HG02981 (cell line): ENCODE results near the gene SPTBN1.
A peak's percentile ranks its signal among the peaks of the same experiment; 100 is the strongest.

ENCODE experiments used
- ATAC-seq: cut with Tn5 transposase; IDR thresholded peaks from one replicate; pipeline ENCODE4 v1.9.1; 2021; ENCODE audit warnings: mild to moderate bottlenecking, moderate library complexity; ENCODE audit not compliant: unreplicated experiment

The SPTBN1 gene

DNA sequence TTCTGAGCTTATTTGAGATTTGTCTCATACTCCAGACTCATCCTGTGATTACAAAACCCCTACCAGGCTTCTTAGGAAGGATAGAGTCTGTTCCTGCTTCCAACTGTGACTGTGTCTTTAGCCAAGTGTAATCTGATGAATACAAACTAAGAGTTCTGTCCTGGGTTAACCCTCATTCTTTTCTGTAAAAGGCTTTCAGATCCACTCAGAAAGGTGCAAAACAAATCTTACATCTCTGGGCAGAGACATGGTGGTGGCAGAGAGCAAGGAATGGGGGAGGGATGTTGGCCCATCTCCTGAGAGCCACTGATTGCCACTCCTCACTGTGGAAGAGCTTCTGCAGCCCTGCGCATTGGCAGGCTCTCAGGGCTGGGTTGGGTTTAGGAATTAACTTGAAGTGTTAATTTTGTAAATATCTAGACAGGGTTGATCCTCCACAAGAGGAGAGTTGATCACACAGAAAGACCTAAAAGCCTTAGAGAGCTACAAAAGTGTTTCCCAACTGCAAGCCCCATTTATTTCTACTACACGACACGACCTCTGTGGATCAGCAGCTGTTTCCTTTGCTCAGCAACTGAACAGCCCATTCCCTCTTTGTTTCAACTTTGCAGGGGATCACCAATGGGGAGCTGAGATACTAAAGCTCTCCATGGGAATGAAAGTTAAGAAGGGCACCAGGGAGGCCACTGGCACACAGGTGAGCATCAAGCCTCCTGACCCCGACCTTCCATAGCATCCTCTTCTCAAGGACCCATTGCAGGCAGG, 23.7 kb upstream of the SPTBN1 start:
- ATAC-seq = no peak

DNA sequence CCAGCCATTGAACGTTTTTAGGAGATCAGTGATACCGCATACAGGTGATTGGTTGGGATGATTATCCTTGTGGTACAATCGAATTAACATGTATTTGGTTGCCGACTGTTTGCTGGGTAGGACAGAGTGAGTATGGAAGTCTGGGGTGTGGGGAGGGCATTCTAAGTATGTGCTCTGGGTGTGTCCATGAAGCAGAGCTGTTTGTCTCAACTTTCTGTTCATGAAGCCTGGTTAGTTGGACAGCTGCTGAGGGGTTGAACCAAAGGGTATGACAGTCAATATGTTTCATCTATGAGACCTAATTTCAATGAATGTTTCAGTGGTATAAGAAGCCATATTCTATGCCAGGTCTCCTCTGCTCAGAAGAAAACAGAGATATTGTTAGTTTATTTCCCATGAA, 21.9 kb upstream of the SPTBN1 start:
- no peak for ATAC-seq

GRCh38 chr2:54434711-54435110, 21.4 kb upstream of the SPTBN1 start:
- no peak for ATAC-seq

GRCh38 chr2:54435325-54436226, 20.6 kb upstream of the SPTBN1 start:
- ATAC-seq = no peak

DNA sequence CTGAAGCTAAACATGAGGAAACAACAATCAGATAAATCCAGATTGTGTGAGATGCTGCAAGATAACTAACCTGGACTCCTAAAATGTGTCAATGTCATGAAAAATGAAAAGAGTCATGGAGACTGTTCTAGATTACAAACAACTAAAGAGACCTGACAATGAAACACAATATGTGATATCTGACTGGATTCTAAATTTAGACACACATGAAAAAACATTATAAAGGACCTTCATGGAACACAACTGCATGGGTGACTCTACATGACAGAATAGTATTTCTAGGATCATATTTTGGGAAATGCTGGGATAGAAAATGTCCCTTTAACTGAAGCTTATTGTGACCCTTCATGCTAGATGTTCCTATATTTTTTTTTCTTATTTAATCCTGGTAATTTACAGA, 18.5 kb upstream of the SPTBN1 start:
- no peak for ATAC-seq

DNA sequence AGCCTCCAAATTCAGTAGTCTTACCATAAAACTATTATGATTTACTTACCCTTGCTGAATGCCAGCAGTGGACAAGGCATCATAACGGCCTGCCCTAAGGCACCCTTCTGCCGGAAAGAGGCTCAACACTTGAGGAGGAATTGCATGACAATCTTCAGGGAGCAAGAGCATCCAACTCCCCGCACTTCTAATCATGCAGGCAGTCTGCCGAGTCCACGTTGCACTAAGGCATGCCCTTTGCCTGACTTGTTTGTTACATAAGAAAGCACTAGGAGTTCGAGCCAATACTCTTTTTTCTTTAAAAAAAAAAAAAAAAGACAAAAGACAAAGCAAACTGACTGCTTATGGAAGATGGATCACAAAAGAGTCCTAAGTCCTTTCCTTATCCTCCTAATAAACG, 17.9 kb upstream of the SPTBN1 start:
- ATAC-seq = no peak

GRCh38 chr2:54439582-54439981, 16.5 kb upstream of the SPTBN1 start:
- ATAC-seq = no peak

GRCh38 chr2:54440050-54440449, 16.1 kb upstream of the SPTBN1 start:
- ATAC-seq = no peak

DNA sequence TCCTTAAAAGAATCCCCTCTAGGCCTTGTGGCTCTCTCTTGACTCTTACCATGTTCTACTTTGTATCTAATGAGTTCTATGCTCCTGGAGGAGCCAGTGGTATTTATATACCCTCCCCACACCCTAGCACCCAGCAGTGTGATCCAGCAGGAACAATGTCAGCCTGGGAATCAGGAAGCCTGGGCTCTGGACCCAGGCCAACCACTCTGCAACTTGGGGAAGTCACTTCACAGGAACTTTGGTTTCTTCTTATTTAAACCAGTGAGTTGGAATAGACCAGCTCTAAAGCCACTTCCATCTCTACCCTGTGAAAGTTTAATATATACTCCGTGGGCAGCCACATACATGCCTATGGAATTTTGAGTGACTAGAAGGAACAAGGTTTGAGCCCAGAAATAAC, 11.6 kb upstream of the SPTBN1 start:
- no peak for ATAC-seq

- ATAC-seq = no peak
Observed at GRCh38 chr2:54446122-54446521, 10.0 kb upstream of the SPTBN1 start.

DNA sequence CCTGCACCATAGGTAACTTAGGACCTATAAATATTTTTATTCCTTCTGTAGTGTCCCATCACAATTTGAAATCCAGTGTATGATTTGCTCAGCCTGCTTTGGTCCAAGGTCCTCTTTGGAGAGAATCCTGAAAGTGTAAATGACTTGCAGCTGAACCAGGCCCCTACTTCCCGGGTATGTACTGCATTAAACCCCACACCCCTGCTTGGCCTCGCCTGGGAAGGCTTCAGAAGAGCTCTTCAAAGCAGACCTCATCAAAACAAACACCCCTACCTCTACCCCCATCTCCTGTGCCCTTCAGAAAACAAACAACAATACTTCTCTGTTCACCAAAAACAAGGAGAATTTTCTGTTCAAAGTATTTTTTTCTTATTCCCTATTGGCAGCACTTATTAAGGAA, 9.5 kb upstream of the SPTBN1 start:
- no peak for ATAC-seq

GRCh38 chr2:54454548-54455130, 1.5 kb upstream of the SPTBN1 start:
- ATAC-seq = no peak

DNA sequence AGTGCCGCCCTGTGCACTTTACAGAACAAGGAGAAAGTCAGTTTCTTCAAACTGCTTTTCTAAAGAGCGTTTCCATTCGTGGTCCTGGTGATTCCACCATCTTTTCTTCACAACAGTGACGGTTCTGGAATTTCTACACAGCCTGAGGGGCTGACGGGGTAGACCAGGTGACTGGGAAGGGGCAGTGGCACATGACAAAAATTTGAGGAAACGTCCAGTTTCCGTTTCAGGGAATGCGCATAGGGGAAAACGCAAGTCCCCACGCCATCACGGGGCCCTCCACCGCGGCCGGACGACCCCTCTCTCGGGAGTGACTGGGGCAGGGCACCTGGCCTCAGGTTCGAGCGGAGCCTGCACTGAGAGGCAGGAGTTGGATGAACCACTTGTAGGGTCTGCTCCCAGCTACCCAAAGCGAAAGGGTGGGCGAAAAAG, 980 bp upstream of the SPTBN1 start:
- ATAC-seq = no peak

DNA sequence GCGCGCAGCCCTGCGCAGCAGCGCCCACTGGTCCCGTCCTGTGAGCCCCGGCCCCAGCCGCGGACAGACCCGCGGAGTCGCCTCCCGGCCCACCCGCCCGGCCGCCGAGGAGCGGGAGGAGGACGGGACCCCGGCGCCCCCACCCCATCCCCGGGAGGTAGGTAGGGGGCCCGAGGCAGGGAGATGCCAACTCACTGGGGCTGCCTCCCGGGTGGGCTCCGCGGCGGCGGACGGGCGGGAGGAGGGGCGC, 160 bp downstream of the SPTBN1 start:
- ATAC-seq = peak; percentile 35

DNA sequence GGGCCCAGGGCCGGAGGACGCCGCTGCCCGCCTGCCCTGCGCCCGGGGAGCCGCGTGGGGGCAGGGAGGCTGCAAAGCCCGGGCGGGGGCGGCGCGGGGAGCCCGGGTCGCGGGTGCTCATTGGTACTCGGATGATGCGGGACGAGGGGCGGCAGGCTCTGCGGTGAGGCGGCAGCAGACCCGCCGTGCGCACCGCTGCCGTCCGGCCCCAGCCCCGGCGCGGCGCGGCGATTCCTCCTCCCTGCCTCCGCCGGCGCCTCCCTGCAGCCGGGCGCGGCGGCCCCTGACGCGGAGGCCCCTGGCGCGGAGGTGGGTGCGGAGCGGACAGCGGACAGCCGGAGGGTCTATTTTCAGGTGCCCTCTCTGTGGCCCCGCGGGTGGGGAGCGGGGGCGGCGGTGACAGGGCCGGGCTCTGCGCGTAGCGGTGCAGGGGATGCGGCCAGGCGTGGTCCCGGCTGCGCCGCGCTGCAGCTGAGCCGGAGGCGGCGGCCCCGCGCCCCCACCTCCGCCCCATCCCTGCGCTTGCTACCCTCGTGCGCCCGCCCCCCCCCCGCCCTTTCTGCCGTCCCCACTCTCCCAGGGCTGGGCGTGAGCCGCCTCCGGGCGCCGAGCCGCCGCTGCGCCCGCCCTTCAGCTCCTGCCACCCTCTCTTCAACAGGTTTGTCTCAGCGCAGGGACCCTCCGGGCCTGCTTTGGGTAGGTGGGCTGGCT, 640 bp downstream of the SPTBN1 start:
- ATAC-seq = peak; percentile 39

GRCh38 chr2:54457323-54458023, 1.3 kb downstream of the SPTBN1 start:
- ATAC-seq = no peak

- no peak for ATAC-seq
Observed at GRCh38 chr2:54459037-54459441, 2.9 kb downstream of the SPTBN1 start.

DNA sequence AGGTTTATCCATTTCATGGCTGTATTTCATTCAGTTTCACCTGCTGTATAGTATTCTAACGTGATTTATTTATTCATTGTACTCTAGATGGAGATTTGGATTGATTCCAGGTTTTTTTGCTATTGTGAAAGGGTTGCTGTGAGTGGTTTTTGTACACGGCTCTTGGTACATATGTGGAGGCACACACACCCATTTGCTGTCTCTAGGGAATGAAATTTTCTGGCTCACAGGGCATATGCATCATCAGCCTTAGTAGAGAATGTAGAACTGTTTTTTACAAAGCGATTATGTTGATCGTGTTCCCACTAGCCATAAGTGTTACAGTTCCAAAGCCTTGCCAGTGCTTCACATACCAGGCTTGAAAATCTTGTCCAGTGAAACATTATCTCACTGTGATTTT, 5.1 kb downstream of the SPTBN1 start:
- no peak for ATAC-seq

- ATAC-seq = no peak
Observed at GRCh38 chr2:54464341-54464740, 8.2 kb downstream of the SPTBN1 start.

GRCh38 chr2:54465143-54465542, 9.0 kb downstream of the SPTBN1 start:
- no peak for ATAC-seq

DNA sequence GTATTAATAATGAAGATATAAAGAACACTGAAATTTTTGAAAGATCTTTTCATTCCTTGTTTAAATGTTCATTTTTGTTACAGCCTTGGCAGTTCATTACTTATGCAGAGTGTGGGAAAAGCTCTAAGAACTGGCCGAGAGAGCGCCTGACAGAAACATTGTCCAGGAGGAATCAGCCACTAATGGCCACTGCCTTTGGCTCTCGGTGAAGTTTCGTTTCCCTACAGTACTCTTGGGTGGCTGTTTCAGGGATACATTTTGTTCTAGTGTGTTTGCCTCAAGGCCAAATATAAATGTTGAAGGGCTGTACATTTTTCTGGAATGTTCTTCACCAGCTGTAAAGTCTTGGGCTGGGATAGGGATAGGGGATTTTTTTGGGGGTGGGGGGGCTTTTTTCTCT, 10.7 kb downstream of the SPTBN1 start:
- no peak for ATAC-seq
